Mammary epithelial cell (primary cell): ENCODE measurements around the gene VSIG10.

Experiments
- EZH2 ChIP-seq: IDR thresholded peaks from 2 replicates; pipeline ENCODE4 v1.6.1; 2012; ENCODE audit warnings: low read length, inconsistent platforms, borderline replicate concordance
- TF ChIP-seq, protein P1 (sequence below), 2 donors: IDR thresholded peaks in 1 of 2; conservative IDR thresholded peaks in 1 of 2; 2 replicates each; pipeline ENCODE4 v1.5.1; 2011 to 2012; ENCODE audit warnings: inconsistent platforms in 2 of 2, low read length in 2 of 2, mild to moderate bottlenecking in 2 of 2, control low read depth in 1 of 2, low read depth in 1 of 2; ENCODE audit not compliant: insufficient read depth in 1 of 2; ENCODE audit errors: extremely low read depth in 1 of 2

DNA sequence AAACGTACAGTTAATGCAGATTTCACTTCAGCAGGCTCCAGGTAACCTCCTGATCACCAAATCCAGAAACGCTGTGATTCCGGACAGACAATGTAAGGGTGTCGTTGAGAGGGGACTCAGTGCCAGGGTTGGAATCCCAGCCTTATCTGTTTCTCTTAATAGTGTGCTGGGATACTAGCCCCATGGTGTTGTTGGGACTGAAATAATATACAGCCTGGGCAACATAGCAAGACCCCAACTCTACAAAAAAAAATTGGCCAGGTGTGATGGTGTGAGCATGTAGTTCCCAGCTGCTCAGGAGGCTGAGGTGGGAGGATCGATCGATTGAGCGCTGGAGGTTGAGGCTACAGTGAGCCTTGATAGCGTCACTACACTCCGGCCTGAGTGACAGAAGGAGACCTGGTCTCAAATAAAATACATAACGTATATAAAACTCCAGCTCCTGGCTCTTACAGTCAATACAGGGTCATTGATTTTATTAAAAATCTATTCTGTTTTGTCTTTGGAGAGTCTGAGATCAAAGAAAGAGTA, 33.4 kb upstream of the VSIG10 start:
- TF ChIP-seq, protein P1, sequence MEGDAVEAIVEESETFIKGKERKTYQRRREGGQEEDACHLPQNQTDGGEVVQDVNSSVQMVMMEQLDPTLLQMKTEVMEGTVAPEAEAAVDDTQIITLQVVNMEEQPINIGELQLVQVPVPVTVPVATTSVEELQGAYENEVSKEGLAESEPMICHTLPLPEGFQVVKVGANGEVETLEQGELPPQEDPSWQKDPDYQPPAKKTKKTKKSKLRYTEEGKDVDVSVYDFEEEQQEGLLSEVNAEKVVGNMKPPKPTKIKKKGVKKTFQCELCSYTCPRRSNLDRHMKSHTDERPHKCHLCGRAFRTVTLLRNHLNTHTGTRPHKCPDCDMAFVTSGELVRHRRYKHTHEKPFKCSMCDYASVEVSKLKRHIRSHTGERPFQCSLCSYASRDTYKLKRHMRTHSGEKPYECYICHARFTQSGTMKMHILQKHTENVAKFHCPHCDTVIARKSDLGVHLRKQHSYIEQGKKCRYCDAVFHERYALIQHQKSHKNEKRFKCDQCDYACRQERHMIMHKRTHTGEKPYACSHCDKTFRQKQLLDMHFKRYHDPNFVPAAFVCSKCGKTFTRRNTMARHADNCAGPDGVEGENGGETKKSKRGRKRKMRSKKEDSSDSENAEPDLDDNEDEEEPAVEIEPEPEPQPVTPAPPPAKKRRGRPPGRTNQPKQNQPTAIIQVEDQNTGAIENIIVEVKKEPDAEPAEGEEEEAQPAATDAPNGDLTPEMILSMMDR (conservative IDR thresholded peaks at IDR 0.05 in 1 of 2, IDR thresholded peaks at IDR 0.05 in 1 of 2; ENCODE audit: extremely low read depth in 1 of 2, insufficient read depth in 1 of 2, low read depth in 1 of 2, low read length in 2 of 2): no peak
- TF ChIP-seq EZH2: no peak
